HG02970 (cell line): ENCODE results near the gene CTNND2.

Experiments used
- ATAC-seq: cut with Tn5 transposase; IDR thresholded peaks from one replicate; pipeline ENCODE4 v1.9.1; 2021; ENCODE audit warnings: mild to moderate bottlenecking, moderate library complexity, moderate number of reproducible peaks; ENCODE audit not compliant: unreplicated experiment, low FRiP score

The CTNND2 gene

DNA sequence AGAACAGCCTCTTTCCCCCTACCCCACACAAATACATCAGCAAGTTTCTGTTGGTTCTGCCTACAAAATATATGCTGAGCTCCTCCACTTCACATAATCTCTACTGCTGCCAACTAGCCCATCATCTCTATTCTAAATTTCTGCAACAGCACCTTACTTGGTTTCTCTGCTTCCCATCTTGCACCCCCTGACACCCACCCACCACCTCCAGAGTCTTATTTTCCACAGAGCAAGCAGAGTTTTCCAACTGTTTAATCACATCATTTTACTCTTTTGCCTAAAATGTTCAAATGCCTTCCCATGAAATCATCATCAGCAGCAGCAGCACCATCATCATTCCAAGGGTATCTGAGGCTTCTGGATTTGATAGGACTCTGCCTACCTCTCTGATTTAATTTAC lies 295.7 kb downstream of the CTNND2 start:
- ATAC-seq, result no peak

DNA sequence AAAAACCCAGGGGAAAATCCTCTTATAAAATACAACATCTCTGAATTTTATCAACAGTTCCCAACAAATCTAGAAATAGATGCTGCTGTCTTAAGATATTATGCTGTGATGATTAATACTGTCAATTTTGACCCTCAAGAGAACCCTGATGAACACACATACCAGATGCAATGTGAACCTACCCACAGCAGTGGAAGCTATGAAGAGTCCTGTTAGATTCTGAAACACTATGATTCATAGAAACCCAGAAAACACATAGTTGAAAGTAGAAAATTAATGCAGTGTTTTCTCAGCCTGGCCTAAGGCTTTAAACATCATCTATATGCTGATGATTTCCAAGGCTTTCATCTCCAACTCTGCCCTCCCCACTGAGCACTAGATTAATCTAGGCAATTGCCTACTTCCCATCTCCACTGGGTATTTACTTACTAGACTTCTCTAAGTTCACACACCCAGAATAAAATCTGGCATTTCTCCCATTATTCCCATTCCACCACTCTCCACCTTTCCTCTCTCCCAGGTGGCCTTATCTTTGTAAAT lies 296.2 kb downstream of the CTNND2 start:
- no peak for ATAC-seq

GRCh38 chr5:11602298-11602697 lies 301.9 kb downstream of the CTNND2 start:
- ATAC-seq, result no peak

- ATAC-seq, result no peak
These were observed 304.7 kb downstream of the CTNND2 start for GRCh38 chr5:11599499-11599898.

DNA sequence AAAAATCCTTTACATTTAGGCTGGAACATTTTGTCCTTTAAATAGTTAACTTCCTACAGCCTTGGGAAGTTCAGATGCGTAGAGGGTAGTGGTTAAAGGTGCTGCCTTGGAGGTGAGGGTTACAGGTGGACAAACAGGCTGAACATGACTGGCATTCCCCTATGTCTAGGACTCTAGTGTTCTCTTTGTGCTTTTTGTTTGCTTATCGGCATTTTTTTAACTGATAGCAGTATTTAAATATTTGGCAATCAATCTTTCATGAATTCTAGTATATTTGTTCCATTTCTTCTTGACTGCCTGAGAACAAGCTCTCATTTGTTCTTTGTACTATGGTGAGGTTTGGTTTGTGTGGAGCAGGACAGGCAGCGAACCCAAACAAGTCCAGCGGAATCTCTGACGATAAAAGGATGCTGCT lies 307.6 kb downstream of the CTNND2 start:
- no peak for ATAC-seq

GRCh38 chr5:11596185-11596584 lies 308.1 kb downstream of the CTNND2 start:
- ATAC-seq, result no peak

- no peak for ATAC-seq
These were observed 309.2 kb downstream of the CTNND2 start for GRCh38 chr5:11595045-11595444.

- ATAC-seq, result no peak
These were observed 310.2 kb downstream of the CTNND2 start for GRCh38 chr5:11594021-11594420.

DNA sequence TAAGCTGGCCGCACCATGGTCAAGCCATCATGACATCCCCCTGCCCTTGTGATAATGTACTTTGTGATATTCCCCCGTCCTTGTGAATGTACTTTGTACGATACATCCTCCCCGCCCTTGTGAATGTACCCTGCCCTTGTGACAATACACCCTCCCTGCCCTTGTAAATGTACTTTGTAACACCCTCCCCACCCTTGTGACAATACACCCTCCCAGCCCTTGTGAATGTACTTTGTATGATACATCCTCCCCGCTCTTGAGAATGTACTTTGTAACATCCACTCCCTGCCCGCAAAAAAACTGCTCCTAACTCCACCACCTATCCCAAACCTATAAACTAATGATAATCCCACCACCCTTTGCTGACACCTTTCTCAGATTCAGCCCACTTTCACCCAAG lies 313.8 kb downstream of the CTNND2 start:
- no peak for ATAC-seq

- no peak for ATAC-seq
These were observed 315.4 kb downstream of the CTNND2 start for GRCh38 chr5:11588803-11589202.

GRCh38 chr5:11584017-11584416 lies 320.2 kb downstream of the CTNND2 start:
- ATAC-seq, result no peak

- no peak for ATAC-seq
These were observed 324.9 kb downstream of the CTNND2 start for GRCh38 chr5:11579351-11579750.

DNA sequence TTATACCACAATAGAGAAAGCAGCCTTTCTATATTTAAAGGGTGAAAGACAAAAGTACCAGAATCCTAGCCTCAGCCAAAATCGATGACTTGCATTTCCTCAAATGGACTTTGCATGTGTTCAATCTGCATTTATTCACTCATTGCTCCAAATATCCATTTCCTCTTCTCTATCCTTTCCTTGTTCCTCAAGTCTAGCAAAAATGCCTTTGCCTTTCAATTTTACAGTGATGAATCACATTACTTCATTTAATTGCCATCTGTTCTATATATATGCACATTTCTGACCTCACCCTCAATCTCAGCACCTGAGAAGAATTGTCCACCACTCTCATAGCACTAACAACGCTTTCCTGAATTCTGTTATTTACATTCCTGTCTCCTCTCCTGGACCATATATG lies 329.5 kb downstream of the CTNND2 start:
- ATAC-seq, result no peak

DNA sequence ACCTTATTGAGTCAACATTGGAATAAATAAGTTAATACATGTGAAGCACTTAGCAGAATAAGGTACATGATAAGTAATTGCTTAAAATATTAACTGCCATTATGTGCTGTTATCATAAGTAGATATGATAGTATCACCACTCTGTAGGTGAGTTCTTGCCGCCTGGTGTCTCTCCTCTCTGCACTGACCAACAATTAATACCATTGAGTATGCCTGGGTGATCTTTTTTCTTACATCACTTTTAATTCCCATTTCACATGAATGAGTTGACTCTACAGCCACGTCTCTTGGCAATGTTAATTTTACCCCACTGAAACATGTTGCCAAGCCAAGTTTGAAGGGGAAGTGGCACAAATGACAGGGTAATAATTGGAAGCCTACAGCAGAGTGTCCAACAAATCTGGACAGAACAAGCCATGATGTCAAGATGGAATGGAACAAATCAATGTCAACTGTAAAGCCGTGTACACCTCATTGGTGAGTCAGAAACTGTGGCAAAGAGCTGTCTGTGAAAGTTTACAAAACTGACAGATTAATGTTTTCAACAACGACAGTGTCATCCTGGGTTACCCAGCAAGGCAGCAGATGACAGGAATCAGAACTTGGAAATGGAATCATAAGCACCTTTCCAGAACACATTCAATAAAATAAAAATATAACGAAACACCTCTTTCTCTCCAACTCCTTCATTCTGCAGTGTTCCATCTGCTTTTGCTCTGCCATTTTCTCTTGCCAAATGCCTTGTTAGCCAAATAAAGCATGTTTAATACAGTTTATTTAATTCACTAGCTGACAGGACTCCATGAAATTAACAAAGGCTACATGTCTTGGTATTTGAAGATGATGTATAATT lies 330.9 kb downstream of the CTNND2 start:
- no peak for ATAC-seq

DNA sequence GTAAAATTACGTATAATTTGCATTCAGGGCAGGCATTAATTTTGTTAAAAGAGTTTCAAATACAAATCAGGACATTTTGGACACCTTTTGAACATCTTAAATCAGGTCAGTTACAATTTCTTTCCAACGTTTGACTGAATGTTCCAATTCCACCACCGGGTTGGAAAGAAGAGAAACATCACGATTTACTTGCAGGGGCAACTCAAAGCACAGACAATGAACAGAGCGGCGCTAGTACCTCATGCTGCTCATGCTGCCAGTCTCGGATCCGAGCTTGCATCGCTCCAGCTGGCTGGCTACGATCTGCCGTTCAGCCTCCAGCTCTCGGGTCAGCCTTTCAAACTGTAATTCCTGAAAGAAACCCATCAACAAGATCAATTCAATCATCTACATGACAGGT lies 339.5 kb downstream of the CTNND2 start:
- no peak for ATAC-seq

DNA sequence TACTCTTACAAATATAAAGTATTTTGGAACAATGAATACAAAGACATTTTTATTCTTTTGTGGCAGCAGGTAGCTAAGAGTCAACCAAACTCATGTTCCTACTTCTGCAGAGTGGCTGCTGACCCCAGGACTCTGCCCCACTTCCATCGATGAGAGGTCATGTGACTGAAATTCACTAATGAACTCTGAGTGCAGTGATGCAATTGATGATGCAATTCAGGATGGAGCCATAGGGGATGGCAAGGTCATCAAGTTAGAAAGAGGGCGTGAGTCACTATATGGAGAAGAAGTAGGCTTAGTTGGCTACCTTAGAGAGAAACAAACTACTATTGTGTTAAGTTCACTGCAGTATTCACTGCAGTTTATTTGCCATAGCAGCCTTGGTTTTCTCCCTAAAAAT lies 340.4 kb downstream of the CTNND2 start:
- ATAC-seq, result no peak

- no peak for ATAC-seq
These were observed 343.1 kb downstream of the CTNND2 start for GRCh38 chr5:11560915-11561697.

- ATAC-seq, result no peak
These were observed 347.2 kb downstream of the CTNND2 start for GRCh38 chr5:11557063-11557462.

- ATAC-seq, result no peak
These were observed 349.1 kb downstream of the CTNND2 start for GRCh38 chr5:11555171-11555570.

DNA sequence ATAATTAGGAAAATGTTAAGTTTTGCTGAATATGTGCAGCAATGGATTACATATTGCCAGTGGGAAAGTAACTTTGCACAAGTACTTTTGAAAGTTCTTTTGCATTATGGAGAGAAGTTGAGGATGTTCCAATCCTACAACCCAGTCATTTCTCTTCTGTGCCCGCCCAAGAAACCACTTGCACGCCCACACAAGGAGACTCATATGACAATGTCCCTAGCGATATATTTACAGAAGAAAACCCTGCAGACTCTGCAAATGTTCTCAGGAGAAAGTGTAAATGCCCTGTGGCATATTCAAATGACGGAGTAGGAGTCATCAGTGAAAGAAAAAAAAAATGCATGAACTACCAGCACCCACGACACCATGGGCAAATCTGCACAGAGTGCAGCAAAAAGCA lies 356.5 kb downstream of the CTNND2 start:
- ATAC-seq, result no peak

DNA sequence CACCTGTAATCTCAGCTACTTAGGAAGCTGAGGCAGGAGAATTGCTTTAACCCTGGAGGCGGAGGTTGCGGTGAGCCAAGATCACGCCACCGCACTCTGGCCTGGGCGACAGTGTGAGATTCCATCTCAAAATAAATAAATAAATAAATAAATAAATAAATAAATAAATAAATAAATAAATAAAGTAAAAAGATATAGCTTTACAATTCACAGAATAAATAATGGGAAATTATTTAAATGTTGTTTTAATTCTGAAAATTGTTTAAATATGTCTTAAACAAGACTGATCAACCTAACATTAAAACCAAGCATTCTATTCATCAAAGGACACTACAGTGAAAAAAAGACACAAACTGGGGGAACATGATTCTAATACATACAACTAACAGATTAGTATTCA lies 357.1 kb downstream of the CTNND2 start:
- ATAC-seq, result no peak
